NOMO-1 treated with dmso at 0.1 percent for 144 hours (cell line): ENCODE results near the gene PDE3B.
"Not testable (repeated sequence)": the region's sequence is repeated elsewhere in the genome, so short reads cannot be mapped to it uniquely, and the experiment has no call there.

Source experiments
- DNase-seq: peaks from one replicate; lab custom pipeline; 2025; ENCODE audit not compliant: unreplicated experiment; lab: John Stamatoyannopoulos, UW

Gene PDE3B

DNA sequence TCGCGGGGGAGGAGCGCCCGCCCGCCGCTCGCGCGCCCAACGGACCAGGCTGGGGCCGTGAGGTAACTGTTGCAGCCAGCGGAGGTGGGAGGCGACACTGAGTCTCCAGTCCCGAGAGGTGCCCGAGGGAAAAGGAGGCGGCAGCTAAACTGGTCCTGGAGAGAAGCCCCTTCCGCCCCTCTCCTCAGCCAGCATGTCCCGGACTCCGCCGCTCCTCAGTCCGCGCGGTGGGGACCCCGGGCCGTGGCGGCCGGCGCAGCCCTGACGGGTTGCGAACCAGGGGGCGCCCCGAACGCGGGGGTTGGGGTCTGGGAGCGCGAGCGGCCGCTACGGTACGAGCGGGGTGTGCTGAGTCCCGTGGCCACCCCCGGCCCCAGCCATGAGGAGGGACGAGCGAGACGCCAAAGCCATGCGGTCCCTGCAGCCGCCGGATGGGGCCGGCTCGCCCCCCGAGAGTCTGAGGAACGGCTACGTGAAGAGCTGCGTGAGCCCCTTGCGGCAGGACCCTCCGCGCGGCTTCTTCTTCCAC, at the start of gene PDE3B:
Gene PDE3B, plus strand, starts transcription at position 108 of the 529 bp plus-strand sequence. Its CDS starts 272 bp downstream, at position 380.
- DNase-seq: peak; percentile 72

GRCh38 chr11:14595261-14595660, 48.3 kb upstream of the PDE3B start:
- DNase-seq: not testable (repeated sequence)

GRCh38 chr11:14607713-14608112, 35.9 kb upstream of the PDE3B start:
- DNase-seq: no peak

GRCh38 chr11:14609902-14610301, 33.7 kb upstream of the PDE3B start:
- DNase-seq: no peak

- peak; percentile 25 for DNase-seq
Measured at GRCh38 chr11:14611939-14612338, 31.7 kb upstream of the PDE3B start.

DNA sequence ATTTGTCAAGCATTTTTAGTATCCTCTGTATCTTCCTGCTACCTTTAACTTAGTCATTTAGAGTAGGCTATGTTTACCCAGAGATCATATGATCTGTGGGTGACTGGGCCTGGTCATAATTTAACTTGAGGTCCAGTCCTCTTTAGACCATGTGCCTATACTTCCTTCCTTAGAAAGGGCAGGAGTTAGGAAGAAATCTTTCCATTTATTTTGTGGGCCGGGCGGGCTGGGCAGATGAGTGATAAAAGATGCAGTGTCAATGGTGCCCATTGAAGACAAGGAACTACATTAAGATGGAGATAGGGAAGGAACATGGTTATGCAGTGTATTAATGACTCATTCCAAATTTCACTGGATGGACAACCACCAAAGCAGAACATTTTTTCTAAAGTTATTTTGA, 30.9 kb upstream of the PDE3B start:
- DNase-seq: no peak

DNA sequence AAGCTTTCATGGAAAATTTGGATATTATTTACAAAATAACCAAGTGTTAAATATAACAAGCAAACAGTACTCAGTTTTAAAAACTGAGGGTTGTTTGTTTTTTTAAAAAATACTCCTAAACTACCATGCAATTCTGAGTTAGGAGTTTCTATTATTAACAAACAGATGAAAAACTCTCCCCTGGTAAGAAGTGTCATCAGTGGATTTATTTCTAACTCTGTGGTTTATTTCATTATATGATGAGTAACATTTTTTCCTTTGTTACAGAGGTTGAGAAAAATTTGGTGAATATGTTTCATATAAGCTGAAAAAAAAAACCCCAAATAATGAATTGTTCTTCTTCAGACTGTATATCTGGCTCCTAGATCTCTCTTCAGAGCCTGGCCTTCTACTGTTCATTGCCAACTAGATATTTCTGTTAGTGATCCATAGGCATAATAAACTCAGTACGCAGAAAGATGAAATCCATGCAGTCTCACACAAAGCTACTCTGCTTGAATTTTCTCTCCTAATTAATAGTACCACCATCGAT, 29.4 kb upstream of the PDE3B start:
- DNase-seq: no peak

GRCh38 chr11:14617241-14618027, 26.2 kb upstream of the PDE3B start:
- DNase-seq: no peak

DNA sequence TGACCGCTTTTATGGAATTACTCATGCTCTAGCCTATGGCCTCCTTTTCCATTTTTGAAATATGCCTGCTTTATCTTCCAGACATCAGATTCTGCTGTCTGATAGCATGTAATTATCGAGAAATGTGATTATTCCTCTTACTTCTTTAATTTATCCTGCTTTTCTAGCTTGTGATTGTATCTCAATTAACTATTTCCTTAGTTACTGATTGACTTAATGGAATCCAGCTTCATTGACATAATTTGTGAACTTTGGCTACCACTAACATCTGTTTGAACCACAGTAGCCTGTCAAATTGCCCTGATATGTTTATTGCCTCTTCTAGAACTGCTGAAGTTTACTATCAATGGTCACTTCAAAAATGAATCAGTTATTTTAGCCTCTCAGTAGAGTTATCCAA, 25.5 kb upstream of the PDE3B start:
- no peak for DNase-seq

DNA sequence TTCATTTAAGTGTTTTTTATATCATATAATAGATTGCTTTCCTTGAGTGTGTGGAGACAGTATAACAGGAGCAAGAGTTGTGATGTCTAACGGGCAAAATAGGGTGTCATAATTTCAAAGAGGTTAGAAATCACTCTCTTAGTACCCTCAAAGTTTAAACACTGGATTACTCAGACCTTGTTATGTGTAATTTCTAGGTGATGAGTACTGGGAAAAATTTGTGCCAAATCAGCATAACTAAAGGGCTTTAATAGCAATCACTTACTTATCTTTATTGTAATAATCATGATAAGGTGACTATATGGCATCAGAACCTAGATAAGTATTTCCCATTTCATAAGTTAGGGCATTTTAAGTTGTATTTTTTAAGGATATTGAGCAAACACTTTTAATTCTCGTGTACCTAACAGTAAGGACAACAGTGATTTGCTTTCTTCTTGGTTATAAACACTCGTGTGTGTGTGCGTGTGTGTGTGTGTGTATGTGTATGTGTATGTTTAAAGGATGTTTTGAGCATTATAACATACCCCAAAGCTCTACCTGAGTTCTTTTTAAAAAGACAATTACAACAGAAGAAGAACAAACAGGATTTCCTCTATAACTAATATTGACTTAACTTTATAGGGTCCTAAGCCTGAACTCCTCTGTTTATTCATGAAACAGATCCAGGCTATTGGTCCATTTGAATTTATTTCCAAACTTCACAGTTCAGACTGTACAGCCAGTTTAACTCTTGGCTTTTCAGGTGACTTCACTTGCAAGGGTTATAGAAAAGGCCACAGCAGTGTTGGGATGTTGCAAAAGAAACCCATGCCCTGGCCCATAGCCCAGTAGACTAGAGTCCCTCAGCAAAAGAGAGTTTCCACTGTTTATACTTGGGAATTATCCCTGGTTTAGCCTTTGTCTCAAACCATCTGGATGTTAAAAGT, 23.7 kb upstream of the PDE3B start:
- no peak for DNase-seq

- no peak for DNase-seq
Measured at GRCh38 chr11:14622223-14622954, 21.2 kb upstream of the PDE3B start.

DNA sequence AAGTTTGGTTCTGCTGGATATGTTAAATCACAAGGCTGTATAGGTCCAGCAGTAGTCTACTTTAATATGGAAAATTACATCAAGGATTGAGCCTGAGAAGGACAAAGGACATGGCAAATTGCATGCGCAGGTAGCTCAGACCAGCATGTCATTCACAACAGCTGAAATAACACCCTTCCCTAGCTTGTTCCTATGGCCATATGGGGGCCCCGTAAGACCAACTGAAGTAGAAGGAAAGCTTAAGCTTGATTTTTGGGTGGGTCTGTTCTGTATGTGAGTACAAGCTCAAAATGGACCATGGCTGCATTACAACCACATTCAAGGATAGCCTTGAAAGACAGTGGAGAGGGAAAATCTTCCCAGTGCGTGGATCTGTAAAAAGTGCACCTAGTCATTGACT, 20.6 kb upstream of the PDE3B start:
- DNase-seq: no peak

GRCh38 chr11:14625586-14626205, 17.9 kb upstream of the PDE3B start:
- peak; percentile 20 for DNase-seq

DNA sequence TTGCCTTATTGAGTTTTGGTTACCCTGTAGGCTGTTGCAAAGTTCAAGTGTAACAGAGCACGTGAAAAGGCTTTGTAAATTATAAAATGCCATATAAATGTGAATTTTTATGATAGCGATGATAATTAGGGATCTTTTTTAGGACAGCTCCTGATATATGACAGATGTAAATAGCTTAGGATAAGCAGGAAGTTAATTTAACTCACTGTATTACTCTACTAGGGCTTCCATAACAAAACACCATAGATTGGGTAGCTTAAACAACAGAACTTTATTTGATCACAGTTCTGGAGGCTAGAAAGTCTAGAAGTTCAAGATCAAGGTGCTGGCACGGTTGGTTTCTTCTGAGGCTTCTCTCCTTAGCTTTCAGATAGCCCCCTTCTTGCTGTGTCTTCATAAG, 17.0 kb upstream of the PDE3B start:
- DNase-seq: no peak

- not testable (repeated sequence) for DNase-seq
Measured at GRCh38 chr11:14633506-14634224, 9.9 kb upstream of the PDE3B start.

DNA sequence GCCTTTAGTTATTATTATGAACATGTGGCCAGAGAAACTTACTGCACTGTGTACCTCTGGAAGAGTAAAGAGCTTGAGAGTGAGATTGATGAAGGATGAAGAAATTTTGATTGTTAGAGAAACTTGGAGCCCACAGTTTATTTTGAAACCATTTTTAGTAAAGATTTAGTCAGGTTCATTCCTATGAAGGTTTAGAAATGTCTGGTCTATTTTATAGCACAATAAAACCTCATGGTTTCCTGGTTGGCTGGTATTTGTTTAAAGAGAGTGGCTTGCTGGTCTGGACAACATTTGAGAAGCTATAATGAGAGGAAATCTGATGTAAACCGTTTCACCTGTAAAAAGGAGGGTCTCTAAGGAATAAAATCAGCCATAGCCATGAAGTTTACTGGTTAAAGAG, 8.8 kb upstream of the PDE3B start:
- no peak for DNase-seq

- DNase-seq: no peak
Measured at GRCh38 chr11:14635546-14635945, 8.1 kb upstream of the PDE3B start.

DNA sequence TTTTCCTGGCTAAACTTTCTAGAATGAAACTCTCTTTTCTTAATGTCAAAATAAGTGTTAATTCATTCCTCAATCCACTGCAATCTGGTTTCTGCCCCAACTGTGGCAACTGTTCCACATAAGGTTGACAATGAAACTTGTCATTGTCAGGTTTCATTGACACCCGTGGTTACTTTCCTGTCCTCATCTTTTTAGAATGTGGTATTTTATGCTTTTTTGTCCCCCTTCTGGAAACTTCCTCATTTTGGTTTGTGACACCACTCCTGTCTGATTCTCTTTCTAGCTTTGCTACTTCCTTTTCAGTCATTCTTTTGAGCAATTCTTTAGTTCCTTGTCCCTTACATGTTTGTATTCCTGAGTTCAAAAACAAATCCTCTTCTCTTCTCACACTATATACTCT, 7.5 kb upstream of the PDE3B start:
- DNase-seq: peak; percentile 83

DNA sequence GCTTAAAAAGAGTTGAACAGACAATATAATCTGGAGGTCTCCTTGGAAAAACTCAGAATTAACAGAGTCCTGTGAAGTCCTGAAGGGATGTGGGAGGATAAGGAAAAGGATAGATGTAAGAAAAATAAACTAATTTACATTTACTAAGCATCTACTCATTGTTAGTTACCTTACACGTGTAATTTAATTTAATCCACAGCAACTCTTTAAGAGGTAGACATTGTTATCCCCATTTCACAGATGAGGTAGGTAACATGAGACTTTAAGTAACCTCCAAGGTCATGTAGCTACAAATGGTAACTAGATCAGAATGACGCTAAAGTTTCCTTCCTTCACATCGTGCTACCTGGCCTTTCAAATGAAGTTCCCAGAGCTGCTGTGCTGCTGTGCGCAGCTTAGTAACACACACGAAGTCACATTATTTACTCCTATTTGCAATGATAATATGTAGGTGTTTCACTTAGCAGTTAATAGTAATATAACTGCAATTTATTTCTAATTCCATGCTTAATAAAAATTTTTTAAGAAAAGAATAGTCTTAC, 5.7 kb upstream of the PDE3B start:
- DNase-seq: no peak
